Psoas muscle (tissue), 8 donors: ENCODE data around the gene KCNJ16. TPM values are rescaled to one million over a fixed set of nuclear protein-coding genes. Genes with fewer than 3 reads are reported as not detected.

Experiments used
- ATAC-seq, 4 donors: fragments of 200-7000 bp; cut with Tn5 transposase; one replicate each; pipeline ENCODE4 v1.9.1; 2020; ENCODE audit warnings: moderate library complexity in 3 of 4, mild to moderate bottlenecking in 2 of 4
- DNase-seq, 2 donors: peaks; one replicate each; pipeline ENCODE4 v3.0.0-alpha.2; 2020
- H3K27ac ChIP-seq: fragments of 200-600 bp; one replicate; pipeline ENCODE4 v1.8.0; 2022
- H3K27me3 ChIP-seq, 3 donors: fragments of 200-600 bp in 1 of 3; one replicate each; pipeline versions ENCODE4 v1.6.1 to v1.8.0; 2013 to 2022; ENCODE audit warnings: low read length in 2 of 3, mild to moderate bottlenecking in 2 of 3, moderate library complexity in 1 of 3; ENCODE audit not compliant: insufficient read depth in 3 of 3
- H3K36me3 ChIP-seq, 2 donors: fragments of 200-600 bp in 1 of 2; one replicate each; pipeline versions ENCODE4 v1.6.1 to v1.8.0; 2013 to 2022; ENCODE audit warnings: low read depth in 1 of 2, mild to moderate bottlenecking in 1 of 2, moderate library complexity in 1 of 2; ENCODE audit not compliant: insufficient read depth in 1 of 2
- H3K4me1 ChIP-seq: fragments of 200-600 bp; one replicate; pipeline ENCODE4 v1.8.0; 2022
- H3K4me3 ChIP-seq: fragments of 200-600 bp; one replicate; pipeline ENCODE4 v1.8.0; 2022; ENCODE audit warnings: mild to moderate bottlenecking
- H3K9me3 ChIP-seq: fragments of 200-600 bp; one replicate; pipeline ENCODE4 v1.8.0; 2022
- WGBS, 3 donors: extraction: QIAGEN DNeasy Blood & Tissue Kit; methylation state at CpG; one replicate each; pipeline versions ENCODE4 v1.1.6 to v1.1.7; 2013; 5-methylcytosine and 5-hydroxymethylcytosine counted together
- intact Hi-C, 2 donors: fragments of 100-400 bp; cut with DNase I; formaldehyde crosslinking; loops; one replicate each; pipeline versions ENCODE4 v1.11.0 to v1.14.2; 2022
- polyA plus RNA-seq, 3 donors: library from polyadenylated mRNA; stranded (reverse); fragments of 200-250 nt; gene quantifications; one replicate each; pipeline ENCODE4 v1.2.3, GENCODE V29; 2013
- total RNA-seq, 4 donors: library from RNA; stranded (reverse); fragmentation: NEBNext Ultra II Directional in 2 of 4; extraction: Animal tissue kit (Norgen Biotek cat#: 25700) in 2 of 4; gene quantifications; one replicate each; pipeline versions ENCODE4 v1.2.1 to v1.2.4, GENCODE V29; 2021 to 2023
- TF ChIP-seq, protein P1 (sequence below): fragments of 200-600 bp; IDR thresholded peaks from one replicate; pipeline ENCODE4 v1.8.0; 2022; ENCODE audit warnings: antibody characterized with exemption
- donor health status: healthy with polysubstance abuse.
- donor health status: DM: no; HTN: no; CAD: no; lungs with moderate emphysema.
- donor health status: Bipolar disorder and iron deficiency.
- donor health status: healthy.
- donor health status: DM: yes; HTN: yes; CAD: no.
- donor health status: DM: no; HTN: no; CAD: no.
- donor health status: DM: no; HTN: no; CAD: no.
- donor health status: DM: yes; HTN: yes; CAD: no.

The KCNJ16 gene
- total and polyA plus RNA-seq, 7 donors, result 0.04 to 0.27 TPM; not detected in 5

DNA sequence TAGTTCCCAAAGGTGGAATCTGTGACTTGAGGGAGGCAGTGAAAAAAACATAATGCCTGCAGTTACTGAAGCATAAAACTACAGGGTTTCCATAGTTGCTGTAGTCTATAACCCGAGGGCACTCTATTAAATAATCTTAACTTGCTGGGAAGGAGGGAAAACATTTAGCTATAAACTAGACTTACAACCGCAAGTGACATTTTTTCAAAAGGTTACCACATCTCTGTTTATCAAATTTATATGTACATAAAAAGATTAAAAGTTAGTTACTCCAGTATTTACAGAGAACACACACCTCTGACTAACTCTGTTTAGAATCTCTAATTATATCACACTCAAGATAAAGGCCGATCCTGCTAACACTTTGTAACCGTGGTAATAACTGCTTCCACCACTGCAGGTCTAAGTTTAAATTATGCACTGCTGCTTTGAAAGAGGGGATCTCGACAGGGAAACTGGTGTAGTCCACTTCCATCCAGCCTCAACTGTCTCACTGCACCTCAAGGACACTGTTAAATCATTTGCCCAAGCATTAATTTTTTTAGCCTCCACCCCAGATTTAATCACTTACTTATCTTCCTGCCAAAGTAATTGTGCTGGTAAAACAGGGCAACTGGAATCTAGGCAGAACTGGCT, 14.6 kb downstream of the KCNJ16 start:
- no peaks in the 10 kb centered on the region for H3K4me1 ChIP-seq
- ATAC-seq, result no peak
- no peaks in the 10 kb centered on the region for H3K9me3 ChIP-seq
- no peak overlapping the region for H3K27ac ChIP-seq
- WGBS, 3 donors, result 67 to 72% (median 67%) methylated on average over 5 of the region's 5 CpGs
- no peak overlapping the region for H3K4me3 ChIP-seq
- TF ChIP-seq, protein P1, sequence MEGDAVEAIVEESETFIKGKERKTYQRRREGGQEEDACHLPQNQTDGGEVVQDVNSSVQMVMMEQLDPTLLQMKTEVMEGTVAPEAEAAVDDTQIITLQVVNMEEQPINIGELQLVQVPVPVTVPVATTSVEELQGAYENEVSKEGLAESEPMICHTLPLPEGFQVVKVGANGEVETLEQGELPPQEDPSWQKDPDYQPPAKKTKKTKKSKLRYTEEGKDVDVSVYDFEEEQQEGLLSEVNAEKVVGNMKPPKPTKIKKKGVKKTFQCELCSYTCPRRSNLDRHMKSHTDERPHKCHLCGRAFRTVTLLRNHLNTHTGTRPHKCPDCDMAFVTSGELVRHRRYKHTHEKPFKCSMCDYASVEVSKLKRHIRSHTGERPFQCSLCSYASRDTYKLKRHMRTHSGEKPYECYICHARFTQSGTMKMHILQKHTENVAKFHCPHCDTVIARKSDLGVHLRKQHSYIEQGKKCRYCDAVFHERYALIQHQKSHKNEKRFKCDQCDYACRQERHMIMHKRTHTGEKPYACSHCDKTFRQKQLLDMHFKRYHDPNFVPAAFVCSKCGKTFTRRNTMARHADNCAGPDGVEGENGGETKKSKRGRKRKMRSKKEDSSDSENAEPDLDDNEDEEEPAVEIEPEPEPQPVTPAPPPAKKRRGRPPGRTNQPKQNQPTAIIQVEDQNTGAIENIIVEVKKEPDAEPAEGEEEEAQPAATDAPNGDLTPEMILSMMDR, result no peak
- intact Hi-C loops, result no loop called here
- no peak for DNase-seq
- no peaks in the 10 kb centered on the region for H3K27me3 ChIP-seq
- H3K36me3 ChIP-seq, result no peaks in the 10 kb centered on the region

DNA sequence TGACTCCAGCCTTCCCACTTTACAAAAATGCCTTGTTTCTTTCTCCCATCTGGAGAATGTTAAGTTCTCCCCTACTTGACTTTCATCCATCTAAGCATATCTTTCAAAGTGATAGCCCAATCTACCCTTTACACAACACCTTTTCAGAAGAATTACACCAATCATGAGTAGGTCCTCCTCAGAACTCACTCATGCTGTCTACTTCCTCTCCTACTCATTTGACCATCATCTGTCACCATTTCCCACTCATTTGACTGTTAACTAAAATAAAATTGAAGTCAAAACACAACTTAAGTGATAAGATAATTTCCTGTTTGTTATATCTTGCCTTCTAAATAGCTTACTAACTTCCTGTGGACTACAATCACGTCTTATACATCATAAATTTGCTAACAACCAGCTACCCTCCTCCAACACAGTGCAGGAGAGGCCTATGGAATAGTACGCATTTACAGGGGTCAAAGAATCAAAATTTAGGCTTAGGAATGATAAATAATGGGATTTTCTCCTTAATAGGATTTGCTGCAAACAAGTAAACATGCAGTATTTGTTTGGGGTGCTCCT, 16.1 kb downstream of the KCNJ16 start:
- Histone ChIP-seq H3K4me1 (no peaks in the 10 kb centered on the region), H3K4me3 (no peak overlapping the region), H3K36me3 (no peaks in the 10 kb centered on the region), H3K27ac (no peak overlapping the region), H3K27me3 (no peaks in the 10 kb centered on the region), H3K9me3 (no peaks in the 10 kb centered on the region)
- TF ChIP-seq, protein P1, result no peak
- 82 to 88% (median 86%) methylated on average over 2 of the region's 2 CpGs for WGBS, 3 donors
- ATAC-seq (no peak), DNase-seq (no peak)
- intact Hi-C loops, result no loop called here

DNA sequence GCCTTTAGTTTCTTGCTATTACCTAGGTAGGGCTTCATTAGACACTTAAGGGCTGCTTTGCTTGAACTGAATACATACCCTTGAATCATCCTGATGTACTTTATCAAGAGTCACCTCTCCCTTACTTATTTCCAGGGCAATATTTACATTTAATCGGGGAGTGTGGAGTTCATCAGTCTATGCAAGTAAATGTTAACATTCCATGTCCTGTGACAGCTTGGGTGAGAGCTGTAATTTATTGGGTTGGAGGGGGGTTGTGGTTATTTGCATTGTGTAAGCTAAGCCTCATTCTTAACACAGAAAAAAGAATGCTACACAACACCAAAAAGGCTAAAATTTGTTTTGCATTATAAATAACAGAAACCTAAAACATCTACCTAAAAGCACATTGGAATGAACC, 16.7 kb downstream of the KCNJ16 start:
- Histone ChIP-seq H3K27ac (no peak overlapping the region), H3K4me1 (no peaks in the 10 kb centered on the region), H3K36me3 (no peaks in the 10 kb centered on the region), H3K9me3 (no peaks in the 10 kb centered on the region), H3K4me3 (no peak overlapping the region), H3K27me3 (no peaks in the 10 kb centered on the region)
- 19 to 35% (median 25%) methylated on average over 1 of the region's 1 CpG for WGBS, 3 donors
- DNase-seq (no peak), ATAC-seq (no peak)
- intact Hi-C loops, result no loop called here
- TF ChIP-seq, protein P1, result no peak

DNA sequence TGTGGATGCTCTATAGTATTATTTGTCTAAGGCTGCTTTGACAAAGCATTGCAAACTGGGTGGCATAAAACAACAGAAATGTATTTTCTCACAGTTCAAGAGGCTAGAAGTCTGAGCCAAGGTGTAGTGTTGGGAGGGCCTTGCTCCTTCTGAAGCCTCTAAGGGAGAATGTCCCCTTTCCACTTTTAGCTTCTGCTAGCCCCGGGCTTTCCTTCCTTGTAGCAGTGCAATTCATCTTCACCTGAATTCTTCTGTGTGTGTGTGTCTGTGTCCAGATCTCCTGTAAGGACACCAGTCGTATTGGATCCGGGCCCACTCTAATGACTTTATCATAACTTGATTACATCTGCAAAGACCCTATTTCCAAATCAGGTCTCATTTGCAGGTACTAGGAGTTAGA, 18.1 kb downstream of the KCNJ16 start:
- Histone ChIP-seq H3K4me1 (no peaks in the 10 kb centered on the region), H3K27me3 (no peaks in the 10 kb centered on the region), H3K36me3 (no peaks in the 10 kb centered on the region), H3K9me3 (no peaks in the 10 kb centered on the region), H3K4me3 (no peak overlapping the region), H3K27ac (no peak overlapping the region)
- WGBS, 3 donors, result 94 to 97% (median 95%) methylated on average over 3 of the region's 3 CpGs
- TF ChIP-seq, protein P1, result no peak
- DNase-seq (no peak), ATAC-seq (no peak)
- intact Hi-C loops, result no loop called here

DNA sequence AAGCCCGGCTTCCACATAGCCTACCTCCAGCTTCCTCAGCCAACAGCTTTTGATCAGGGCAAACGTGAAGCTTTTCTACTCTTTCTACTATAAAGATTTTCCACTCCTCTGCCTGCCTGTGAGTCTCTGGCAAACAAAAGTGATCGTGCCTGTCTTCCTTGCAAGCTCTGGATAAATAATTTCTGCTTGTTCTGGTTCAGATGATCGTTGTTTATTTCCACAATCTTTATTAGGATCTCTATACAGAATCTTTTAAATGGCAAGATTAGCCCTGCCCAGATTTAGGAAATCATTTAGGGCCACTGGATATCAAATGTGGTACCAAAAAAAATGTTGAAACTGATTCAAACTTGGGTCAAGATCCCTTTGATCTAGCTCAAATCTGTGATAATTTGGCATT, 20.4 kb downstream of the KCNJ16 start:
- ATAC-seq, result no peak
- H3K36me3 ChIP-seq, result no peaks in the 10 kb centered on the region
- no peaks in the 10 kb centered on the region for H3K9me3 ChIP-seq
- no peak overlapping the region for H3K27ac ChIP-seq
- no peak overlapping the region for H3K4me3 ChIP-seq
- DNase-seq, result no peak
- intact Hi-C loops, result no loop called here
- H3K27me3 ChIP-seq, result no peaks in the 10 kb centered on the region
- TF ChIP-seq, protein P1, result no peak
- no peaks in the 10 kb centered on the region for H3K4me1 ChIP-seq
- 68 to 74% (median 73%) methylated on average over 4 of the region's 4 CpGs for WGBS, 3 donors
